Superior temporal gyrus (tissue), 1 donor: ENCODE data around the gene ZBTB20.

Experiments
- DNase-seq: peaks from one replicate; pipeline ENCODE4 v3.0.0-alpha.2; 2016; ENCODE audit errors: extremely low spot score

Gene ZBTB20

GRCh38 chr3:114775395-114775794, 371.7 kb downstream of the ZBTB20 start:
- no peak for DNase-seq

GRCh38 chr3:114770874-114771273, 376.2 kb downstream of the ZBTB20 start:
- DNase-seq = no peak

- DNase-seq = no peak
Measured at GRCh38 chr3:114764056-114764492, 383.0 kb downstream of the ZBTB20 start.

GRCh38 chr3:114762144-114762543, 384.9 kb downstream of the ZBTB20 start:
- no peak for DNase-seq

- DNase-seq = no peak
Measured at GRCh38 chr3:114760679-114761078, 386.4 kb downstream of the ZBTB20 start.

GRCh38 chr3:114758831-114759699, 388.0 kb downstream of the ZBTB20 start:
- peak; percentile 40 for DNase-seq

GRCh38 chr3:114756506-114757279, 390.4 kb downstream of the ZBTB20 start:
- DNase-seq = peak; percentile 44

- peak; percentile 47 for DNase-seq
Measured at GRCh38 chr3:114746502-114746901, 400.6 kb downstream of the ZBTB20 start.

- peak; percentile 45 for DNase-seq
Measured at GRCh38 chr3:114745322-114746240, 401.5 kb downstream of the ZBTB20 start.

GRCh38 chr3:114743746-114744485, 403.2 kb downstream of the ZBTB20 start:
- no peak for DNase-seq

- no peak for DNase-seq
Measured at GRCh38 chr3:114741066-114741465, 406.0 kb downstream of the ZBTB20 start.

GRCh38 chr3:114739627-114740026, 407.5 kb downstream of the ZBTB20 start:
- DNase-seq = no peak

GRCh38 chr3:114732353-114732752, 414.7 kb downstream of the ZBTB20 start:
- DNase-seq = no peak

- no peak for DNase-seq
Measured at GRCh38 chr3:114730397-114730796, 416.7 kb downstream of the ZBTB20 start.

GRCh38 chr3:114727373-114727772, 419.7 kb downstream of the ZBTB20 start:
- DNase-seq = no peak

GRCh38 chr3:114725966-114726365, 421.1 kb downstream of the ZBTB20 start:
- DNase-seq = no peak

- DNase-seq = no peak
Measured at GRCh38 chr3:114722530-114722929, 424.6 kb downstream of the ZBTB20 start.

- no peak for DNase-seq
Measured at GRCh38 chr3:114721864-114722263, 425.2 kb downstream of the ZBTB20 start.

- no peak for DNase-seq
Measured at GRCh38 chr3:114721209-114721608, 425.9 kb downstream of the ZBTB20 start.

- DNase-seq = no peak
Measured at GRCh38 chr3:114718898-114719210, 428.2 kb downstream of the ZBTB20 start.
